Stimulated activated CD8-positive, alpha-beta memory T cell treated with anti-CD3 and anti-CD28 coated beads, Interleukin-15, amount 100 ng/mL, for 48 hours (primary cell): ENCODE measurements around the gene TBX20.
"Not testable (repeated sequence)": the region's sequence is repeated elsewhere in the genome, so short reads cannot be mapped to it uniquely, and the experiment has no call there.

Experiments used
- DNase-seq, 2 donors: peaks; one replicate each; pipeline ENCODE4 v3.0.0-alpha.2; 2020; ENCODE audit warnings: low read depth in 2 of 2

TBX20 gene

GRCh38 chr7:35161059-35161740 is 92.7 kb downstream of the TBX20 start:
- DNase-seq = not testable (repeated sequence)
